ENCODE results near the gene MDH1. TPM values are rescaled to one million over a fixed set of nuclear protein-coding genes. Genes with fewer than 3 reads are reported as not detected.

Gene MDH1
- total RNA-seq, 1 donor from 2014 or later, result 123 TPM

GRCh38 chr2:63654959-63655358, 66.2 kb downstream of the MDH1 start:
- Histone ChIP-seq H3K4me1 (no peaks in the 10 kb centered on the region), H3K9me3 (no peaks in the 10 kb centered on the region), H3K36me3 (no peaks in the 10 kb centered on the region), H3K27ac (no peak overlapping the region), H3K4me3 (no peak overlapping the region), H3K27me3 (ENCODE audit: low read depth) (no peaks in the 10 kb centered on the region)
- intact Hi-C loops (cut with DNase I), result no loop called here
- ATAC-seq, result no peak
- TF ChIP-seq, protein P1, sequence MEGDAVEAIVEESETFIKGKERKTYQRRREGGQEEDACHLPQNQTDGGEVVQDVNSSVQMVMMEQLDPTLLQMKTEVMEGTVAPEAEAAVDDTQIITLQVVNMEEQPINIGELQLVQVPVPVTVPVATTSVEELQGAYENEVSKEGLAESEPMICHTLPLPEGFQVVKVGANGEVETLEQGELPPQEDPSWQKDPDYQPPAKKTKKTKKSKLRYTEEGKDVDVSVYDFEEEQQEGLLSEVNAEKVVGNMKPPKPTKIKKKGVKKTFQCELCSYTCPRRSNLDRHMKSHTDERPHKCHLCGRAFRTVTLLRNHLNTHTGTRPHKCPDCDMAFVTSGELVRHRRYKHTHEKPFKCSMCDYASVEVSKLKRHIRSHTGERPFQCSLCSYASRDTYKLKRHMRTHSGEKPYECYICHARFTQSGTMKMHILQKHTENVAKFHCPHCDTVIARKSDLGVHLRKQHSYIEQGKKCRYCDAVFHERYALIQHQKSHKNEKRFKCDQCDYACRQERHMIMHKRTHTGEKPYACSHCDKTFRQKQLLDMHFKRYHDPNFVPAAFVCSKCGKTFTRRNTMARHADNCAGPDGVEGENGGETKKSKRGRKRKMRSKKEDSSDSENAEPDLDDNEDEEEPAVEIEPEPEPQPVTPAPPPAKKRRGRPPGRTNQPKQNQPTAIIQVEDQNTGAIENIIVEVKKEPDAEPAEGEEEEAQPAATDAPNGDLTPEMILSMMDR (IDR thresholded peaks at IDR 0.05), result no peak
- no peak for DNase-seq

Other genes starting within 250 kb of the MDH1 start
- gene WDPCP, start 486 bp upstream of the MDH1 start, total RNA-seq, result 12.3 TPM